ENCODE results near the gene VSX2.

Gene VSX2

DNA sequence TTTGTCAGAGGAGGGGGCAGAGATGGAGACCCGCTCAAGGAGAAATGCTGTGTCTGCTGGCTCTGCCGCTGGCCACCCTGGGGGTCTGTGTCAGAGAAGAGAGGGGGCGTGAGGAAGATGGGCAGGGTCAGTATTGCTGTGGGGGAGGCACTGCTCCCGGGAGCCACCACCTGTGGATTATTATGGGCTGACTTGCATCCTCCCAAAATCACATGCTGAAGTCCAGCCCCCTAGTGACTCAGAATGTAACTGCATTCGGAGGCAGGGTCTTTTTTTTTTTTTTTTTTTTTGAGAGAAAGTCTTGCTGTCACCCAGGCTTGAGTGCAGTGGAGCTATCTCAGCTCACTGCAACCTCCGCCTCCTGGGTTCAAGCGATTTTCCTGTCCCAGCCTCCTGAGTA lies 51.2 kb downstream of the VSX2 start:
- TF ChIP-seq GATA3 (IDR thresholded peaks at IDR 0.05; ENCODE audit: low read depth, low read length) (no peak), GATA2 (IDR thresholded peaks at IDR 0.05; ENCODE audit: low read depth, low read length) (no peak)

DNA sequence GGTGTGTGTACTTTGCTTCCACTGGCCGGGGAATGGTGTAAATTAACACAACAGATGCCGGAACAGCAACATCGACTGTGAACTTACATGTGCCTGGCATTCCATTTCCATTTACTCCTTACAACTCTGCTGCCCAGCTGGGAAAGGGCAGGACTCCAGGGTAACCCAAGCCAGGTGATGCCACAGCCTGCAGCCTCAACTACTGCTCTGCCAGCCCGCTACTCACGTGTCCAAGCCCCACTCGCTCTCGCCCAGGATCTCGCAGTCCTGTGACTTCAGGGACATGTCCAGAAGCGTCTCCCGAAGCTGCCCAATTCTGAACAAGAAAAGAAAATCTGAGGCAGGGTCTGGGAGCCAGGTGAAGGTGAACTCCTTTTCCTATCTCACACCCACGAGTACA lies 52.8 kb downstream of the VSX2 start:
- TF ChIP-seq GATA3 (IDR thresholded peaks at IDR 0.05; ENCODE audit: low read depth, low read length) = no peak
- no peak for TF ChIP-seq GATA2 (IDR thresholded peaks at IDR 0.05; ENCODE audit: low read depth, low read length)

DNA sequence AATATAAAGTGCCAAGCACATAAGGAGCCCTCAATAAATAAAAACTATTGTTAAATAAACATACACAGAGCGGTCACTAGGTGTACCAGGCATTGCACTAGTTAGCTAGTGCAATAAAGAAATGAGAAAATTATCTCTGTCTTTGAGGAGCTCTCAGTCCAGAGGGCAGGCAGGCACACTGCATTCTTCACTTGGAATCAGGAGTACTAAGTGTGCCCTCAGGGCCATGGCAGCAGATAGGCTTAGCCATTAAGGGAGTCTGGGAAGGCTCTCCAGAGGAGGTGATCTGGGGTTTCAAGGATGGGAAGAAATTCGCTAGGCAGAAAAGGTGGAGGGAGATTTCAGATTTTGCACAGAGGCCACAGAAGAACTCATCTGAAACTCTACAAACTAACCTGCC lies 54.4 kb downstream of the VSX2 start:
- TF ChIP-seq GATA2 (IDR thresholded peaks at IDR 0.05; ENCODE audit: low read depth, low read length) (no peak), GATA3 (IDR thresholded peaks at IDR 0.05; ENCODE audit: low read depth, low read length) (no peak)

DNA sequence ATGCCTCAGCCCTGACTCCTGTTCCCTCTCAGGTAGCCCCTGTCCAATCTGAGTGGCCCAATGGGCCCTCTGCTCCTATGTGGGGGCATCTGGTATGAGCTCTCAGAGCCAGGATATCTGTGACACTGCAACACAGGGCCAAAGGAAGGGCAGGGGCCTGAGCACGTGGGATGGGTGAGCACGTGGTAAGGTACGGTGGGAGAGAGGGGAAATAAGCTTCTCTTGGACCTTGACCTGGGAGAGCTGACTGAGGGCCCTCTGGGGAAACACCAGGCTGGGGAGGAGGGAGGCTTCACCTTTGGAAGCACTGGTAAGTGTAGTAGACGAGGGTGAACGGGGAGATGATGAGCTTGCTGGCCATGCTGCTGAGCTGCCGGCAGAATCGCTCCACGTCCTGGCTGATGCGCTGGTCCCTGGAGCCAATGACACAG lies 56.8 kb downstream of the VSX2 start:
- TF ChIP-seq GATA3 (IDR thresholded peaks at IDR 0.05; ENCODE audit: low read depth, low read length) (no peak), GATA2 (IDR thresholded peaks at IDR 0.05; ENCODE audit: low read depth, low read length) (no peak)

DNA sequence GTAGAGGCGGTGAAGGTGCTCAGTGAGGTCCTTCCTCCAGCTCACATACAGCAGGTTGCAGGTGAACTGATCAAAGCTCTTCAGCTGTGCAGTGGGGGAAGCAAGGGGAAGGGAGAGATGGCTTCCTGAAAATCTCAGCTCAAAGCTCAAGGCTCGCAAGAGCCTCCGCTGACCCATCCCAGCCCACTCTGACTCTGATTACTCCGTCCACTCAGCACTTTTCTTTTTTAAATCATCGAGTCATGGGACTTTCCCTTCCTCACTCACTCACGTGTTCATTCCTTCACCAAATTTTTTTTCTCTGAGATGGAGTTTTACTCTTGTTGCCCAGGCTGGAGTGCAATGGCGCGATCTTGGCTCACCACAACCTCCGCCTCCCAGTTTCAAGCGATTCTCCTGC lies 58.7 kb downstream of the VSX2 start:
- TF ChIP-seq GATA3 (IDR thresholded peaks at IDR 0.05; ENCODE audit: low read depth, low read length) (no peak), GATA2 (IDR thresholded peaks at IDR 0.05; ENCODE audit: low read depth, low read length) (no peak)

DNA sequence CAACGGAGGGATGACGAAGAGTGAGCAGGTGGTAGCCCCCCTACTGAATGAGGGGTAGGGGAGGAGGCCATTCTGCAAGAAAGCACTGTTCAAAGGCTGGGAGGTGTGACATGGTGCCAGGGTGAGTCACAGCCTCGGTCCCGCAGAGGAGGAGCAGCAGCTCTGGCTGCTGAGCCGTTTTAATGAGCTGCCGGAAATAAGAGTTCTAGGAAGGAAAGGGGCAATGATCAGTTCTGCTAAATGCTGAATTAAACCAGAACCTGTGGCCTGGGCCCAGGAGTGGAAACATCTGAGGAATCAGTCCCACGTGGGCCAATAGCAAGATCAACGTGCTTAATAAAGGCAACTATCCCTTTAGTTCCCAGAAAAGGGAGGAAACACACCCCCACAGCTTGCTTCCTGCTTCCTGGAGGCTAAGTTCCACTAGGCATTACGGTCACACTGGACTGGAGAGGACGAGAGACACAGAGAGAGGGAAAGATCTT lies 59.9 kb downstream of the VSX2 start:
- no peak for TF ChIP-seq GATA2 (IDR thresholded peaks at IDR 0.05; ENCODE audit: low read depth, low read length)
- no peak for TF ChIP-seq GATA3 (IDR thresholded peaks at IDR 0.05; ENCODE audit: low read depth, low read length)

DNA sequence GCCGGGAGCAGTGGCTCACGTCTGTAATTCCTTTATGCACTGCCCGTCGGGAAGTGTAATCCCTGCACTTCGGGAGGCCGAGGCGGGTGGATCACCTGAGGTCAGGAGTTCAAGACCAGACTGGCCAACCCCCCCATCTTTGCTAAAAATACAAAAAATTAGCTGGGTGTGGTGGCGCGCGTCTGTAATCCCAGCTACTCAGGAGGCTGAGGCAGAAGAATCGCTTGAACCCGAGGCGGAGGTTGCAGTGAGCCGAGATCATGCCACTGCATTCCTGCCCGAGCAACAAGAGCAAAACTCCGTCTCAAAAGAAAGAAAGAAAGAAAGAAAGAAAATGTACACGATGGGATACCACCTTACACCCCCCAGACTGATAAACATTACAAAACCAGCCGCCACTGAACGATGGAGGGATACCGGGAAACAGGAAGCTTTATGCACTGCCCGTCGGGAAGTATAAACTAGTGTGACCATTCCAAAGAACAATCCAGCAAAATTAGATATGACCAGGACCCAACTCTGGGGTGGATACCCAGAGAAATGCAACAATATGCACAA lies 62.4 kb downstream of the VSX2 start:
- no peak for TF ChIP-seq GATA3 (IDR thresholded peaks at IDR 0.05; ENCODE audit: low read depth, low read length)
- no peak for TF ChIP-seq GATA2 (IDR thresholded peaks at IDR 0.05; ENCODE audit: low read depth, low read length)

DNA sequence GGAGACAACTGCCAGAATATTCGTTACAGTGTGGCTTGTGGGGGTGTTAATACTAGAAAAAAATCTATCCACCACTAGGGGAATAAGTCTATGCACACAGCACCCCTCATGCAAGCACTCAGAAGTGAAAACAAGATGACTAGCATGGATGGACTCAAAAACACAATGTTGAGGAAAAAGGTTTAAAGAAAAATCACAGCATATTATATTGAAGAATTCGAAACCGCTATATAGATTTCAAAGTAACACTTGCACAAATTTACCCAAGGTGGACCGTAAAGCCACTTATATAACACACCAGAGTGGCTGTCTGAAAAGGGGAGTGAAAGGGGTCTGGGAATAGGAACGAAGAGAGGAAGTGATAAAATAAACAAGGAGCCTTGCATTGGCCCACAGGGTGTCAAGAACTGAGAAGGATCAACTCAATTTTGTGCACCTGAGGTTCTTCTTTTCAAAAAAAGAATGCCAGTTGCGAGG lies 62.9 kb downstream of the VSX2 start:
- TF ChIP-seq GATA3 (IDR thresholded peaks at IDR 0.05; ENCODE audit: low read depth, low read length) (no peak), GATA2 (IDR thresholded peaks at IDR 0.05; ENCODE audit: low read depth, low read length) (no peak)

DNA sequence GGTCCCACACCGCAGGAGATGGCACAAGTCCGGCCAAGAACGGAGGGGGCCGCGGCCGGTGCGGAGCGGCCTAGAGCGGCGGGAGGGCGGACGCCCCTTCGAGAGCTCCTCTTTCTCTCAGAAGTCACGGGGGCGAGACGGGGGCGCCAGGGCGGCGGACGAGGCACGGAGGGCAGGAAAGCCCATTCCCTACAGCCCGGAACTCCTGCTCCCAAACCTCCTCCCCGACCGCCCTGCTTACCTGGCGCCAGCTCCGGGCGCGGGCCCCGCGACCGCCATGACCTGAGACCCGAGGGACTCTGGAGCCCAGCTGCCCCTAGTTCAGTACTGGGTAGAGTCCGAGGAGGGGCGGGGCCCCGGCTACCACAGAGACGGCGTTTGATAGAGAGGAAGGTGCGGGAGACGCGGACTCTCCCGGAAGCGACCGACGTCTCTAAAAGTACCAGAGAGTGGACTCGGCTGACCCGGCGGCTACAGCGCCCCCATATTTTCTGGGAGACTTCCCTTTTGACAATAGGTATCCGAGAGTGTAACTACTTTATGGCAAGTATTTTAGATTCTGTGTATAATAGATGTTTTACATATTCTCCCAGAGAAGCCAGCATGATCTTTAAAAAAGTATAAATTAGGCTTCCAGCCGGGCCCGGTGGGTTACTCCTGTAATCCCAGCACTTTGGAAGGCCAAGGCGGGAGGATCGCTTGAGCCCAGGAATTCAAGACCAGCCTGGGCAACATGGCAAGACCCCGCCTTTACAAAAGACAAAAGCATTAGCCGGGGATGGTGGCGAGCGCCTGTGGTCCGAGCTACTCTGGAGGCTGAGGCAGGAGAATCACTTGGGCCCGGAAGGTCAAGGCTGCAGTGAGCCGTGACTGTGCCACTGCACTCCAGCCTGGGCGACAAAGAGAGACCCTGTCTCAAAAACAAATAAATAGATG lies 63.7 kb downstream of the VSX2 start, which contains the start of gene ABCD4:
TSS of gene ABCD4 (minus strand) at position 301 of the 936 bp plus-strand sequence. CDS start at position 279, 22 bp downstream.
- no peak for TF ChIP-seq GATA3 (IDR thresholded peaks at IDR 0.05; ENCODE audit: low read depth, low read length)
- TF ChIP-seq GATA2 (IDR thresholded peaks at IDR 0.05; ENCODE audit: low read depth, low read length) = no peak

DNA sequence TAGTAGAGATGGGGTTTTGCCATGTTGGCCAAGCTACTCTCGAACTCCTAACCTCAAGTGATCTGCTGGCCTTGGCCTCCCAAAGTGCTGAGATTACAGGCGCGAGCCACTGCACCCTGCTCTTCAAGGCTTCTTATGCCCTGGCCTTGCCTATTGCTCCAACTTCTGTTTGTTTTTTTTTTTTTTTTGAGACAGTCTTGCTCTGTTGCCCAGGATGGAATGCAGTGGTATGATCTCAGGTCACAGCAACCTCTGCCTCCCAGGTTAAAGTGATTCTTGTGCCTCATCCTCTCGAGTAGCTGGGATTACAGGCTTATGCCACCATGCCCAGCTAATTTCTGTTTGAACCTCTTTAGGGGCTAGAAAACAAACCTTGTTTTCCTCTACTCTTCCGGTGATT lies 69.4 kb downstream of the VSX2 start:
- TF ChIP-seq GATA3 (IDR thresholded peaks at IDR 0.05; ENCODE audit: low read depth, low read length) (no peak), GATA2 (IDR thresholded peaks at IDR 0.05; ENCODE audit: low read depth, low read length) (no peak)

DNA sequence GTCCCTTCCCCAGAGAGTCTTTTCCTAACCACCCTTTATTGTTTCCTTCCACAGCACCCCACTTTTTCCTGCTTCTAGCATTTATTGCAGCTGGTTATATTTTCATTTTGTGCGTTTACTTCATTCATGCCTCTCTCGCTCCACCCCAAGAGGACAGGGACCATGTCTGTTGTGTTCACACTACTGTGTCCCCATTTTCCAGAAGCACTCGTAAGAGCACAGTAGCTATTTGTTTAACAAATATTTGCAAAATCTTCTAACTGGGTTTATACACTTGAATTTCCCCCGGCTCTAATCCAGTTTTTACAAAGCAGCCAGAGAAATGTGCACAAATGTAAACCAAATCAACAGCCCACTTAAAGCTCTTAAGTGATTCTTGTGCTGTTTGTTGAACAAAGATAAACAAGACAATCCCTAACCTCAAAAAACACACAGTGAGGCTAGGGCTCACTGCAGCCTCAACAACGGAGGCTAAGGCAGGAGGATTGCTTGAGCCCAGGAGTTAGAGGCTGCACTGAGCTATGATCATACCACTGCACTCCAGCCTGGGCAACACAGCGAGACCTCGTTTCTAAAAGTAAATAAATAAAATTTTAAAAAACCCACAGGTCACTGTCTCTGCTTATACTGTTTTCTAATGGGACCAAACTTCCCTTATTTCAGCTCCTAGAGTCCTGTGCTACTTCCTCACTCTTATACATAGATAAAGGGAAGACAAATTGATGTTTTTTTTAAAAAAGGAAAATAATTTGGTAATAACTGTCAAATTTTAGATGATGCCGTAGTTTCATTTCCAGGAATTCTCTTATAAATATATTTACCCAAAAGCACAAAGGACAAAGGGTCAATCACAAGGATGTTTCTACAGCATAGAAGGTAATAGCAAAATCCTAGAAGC lies 70.1 kb downstream of the VSX2 start:
- TF ChIP-seq GATA3 (IDR thresholded peaks at IDR 0.05; ENCODE audit: low read depth, low read length) (no peak), GATA2 (IDR thresholded peaks at IDR 0.05; ENCODE audit: low read depth, low read length) (no peak)

DNA sequence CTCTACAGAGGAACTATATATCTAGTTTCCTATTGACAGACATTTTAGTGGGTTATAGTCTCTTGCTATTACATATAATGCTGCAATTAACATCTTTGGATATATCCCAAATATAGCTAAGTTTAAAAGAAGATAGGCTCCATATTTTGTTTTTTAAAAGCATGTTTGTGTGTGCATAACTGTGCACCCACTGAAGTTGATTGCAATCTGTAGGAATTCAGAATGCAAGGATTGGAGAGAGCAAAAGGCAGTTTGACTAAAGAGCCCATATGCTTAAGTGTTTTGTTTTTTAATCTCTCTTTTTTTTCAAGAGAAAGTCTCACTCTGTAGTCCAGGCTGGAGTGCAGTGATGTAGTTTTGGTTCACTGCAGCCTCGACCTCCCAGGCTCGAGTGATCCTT lies 72.9 kb downstream of the VSX2 start:
- TF ChIP-seq GATA2 (IDR thresholded peaks at IDR 0.05; ENCODE audit: low read depth, low read length) (no peak), GATA3 (IDR thresholded peaks at IDR 0.05; ENCODE audit: low read depth, low read length) (no peak)
